Thymus (tissue), 11 donors: ENCODE measurements around the gene AFF3. TPM values are rescaled to one million over a fixed set of nuclear protein-coding genes. Genes with fewer than 3 reads are reported as not detected.

ENCODE experiments used
- DNase-seq, 9 donors: peaks; one replicate each; pipeline ENCODE4 v3.0.0-alpha.2; 2013; ENCODE audit warnings: low spot score in 9 of 9, low read depth in 6 of 9, missing footprints in 1 of 9
- H3K27ac ChIP-seq, 2 donors: one replicate each; pipeline ENCODE4 v1.5.1; 2013; ENCODE audit warnings: control low read depth in 1 of 2, low read depth in 1 of 2, low read length in 1 of 2, mild to moderate bottlenecking in 1 of 2, moderate library complexity in 1 of 2
- H3K27me3 ChIP-seq, 2 donors: one replicate each; pipeline ENCODE4 v1.5.1; 2013; ENCODE audit warnings: low read length in 1 of 2; ENCODE audit not compliant: control insufficient read depth in 2 of 2, insufficient read depth in 1 of 2
- H3K36me3 ChIP-seq, 2 donors: one replicate each; pipeline ENCODE4 v1.5.1; 2013; ENCODE audit warnings: low read length in 1 of 2, mild to moderate bottlenecking in 1 of 2, moderate library complexity in 1 of 2; ENCODE audit not compliant: control insufficient read depth in 2 of 2, insufficient read depth in 2 of 2
- H3K4me1 ChIP-seq, 2 donors: one replicate each; pipeline ENCODE4 v1.5.1; 2013; ENCODE audit warnings: low read length in 2 of 2; ENCODE audit not compliant: control insufficient read depth in 2 of 2, insufficient read depth in 2 of 2
- H3K4me3 ChIP-seq, 2 donors: one replicate each; pipeline ENCODE4 v1.5.1; 2013; ENCODE audit warnings: low read length in 2 of 2, control low read depth in 1 of 2, mild to moderate bottlenecking in 1 of 2
- H3K9me3 ChIP-seq, 2 donors: one replicate each; pipeline ENCODE4 v1.5.1; 2013; ENCODE audit warnings: low read length in 1 of 2, mild to moderate bottlenecking in 1 of 2; ENCODE audit not compliant: control insufficient read depth in 2 of 2, insufficient read depth in 1 of 2
- WGBS: extraction: QIAGEN DNeasy Blood & Tissue Kit; methylation state at CpG from one replicate; pipeline ENCODE4 v1.1.7; 2013; 5-methylcytosine and 5-hydroxymethylcytosine counted together
- polyA plus RNA-seq: library from polyadenylated mRNA; stranded (reverse); fragments of 200-250 nt; gene quantifications from one replicate; pipeline ENCODE4 v1.2.3, GENCODE V29; 2013
- total RNA-seq: library from RNA; stranded (reverse); fragments of 120-200 nt; gene quantifications from one replicate; pipeline ENCODE4 v1.2.4, GENCODE V29; 2013
- donor health status: healthy.

AFF3 gene
- total and polyA plus RNA-seq, 2 donors = 5.3 to 9.7 TPM

DNA sequence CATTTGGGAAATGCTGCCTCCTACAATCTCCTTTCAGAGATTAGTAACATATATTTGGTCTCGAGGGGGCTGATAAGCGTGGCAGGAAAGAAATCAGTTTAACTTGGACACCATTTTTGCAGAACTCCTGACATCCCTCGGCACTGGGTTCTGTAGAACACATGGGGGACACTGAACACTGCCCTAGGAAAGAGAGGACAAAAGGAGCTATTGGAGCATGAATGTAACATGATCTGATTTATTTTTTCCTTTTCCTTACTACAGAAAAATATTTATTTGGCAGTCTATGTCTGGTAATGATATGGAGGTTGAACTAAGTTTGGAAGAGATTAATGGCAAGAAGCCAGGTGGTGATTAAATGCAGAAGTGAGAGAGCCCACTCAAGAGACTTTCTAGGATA, 153.8 kb downstream of the AFF3 start:
- Histone ChIP-seq H3K27me3 (no peaks in the 10 kb centered on the region), H3K4me1 (no peaks in the 10 kb centered on the region), H3K27ac (no peak overlapping the region), H3K36me3 (peaks cover 0 to 7% of the 10 kb centered on the region in 2 donors), H3K9me3 (no peaks in the 10 kb centered on the region), H3K4me3 (no peak overlapping the region)
- 97% methylated on average over 3 of the region's 3 CpGs for WGBS
- no peak for DNase-seq

DNA sequence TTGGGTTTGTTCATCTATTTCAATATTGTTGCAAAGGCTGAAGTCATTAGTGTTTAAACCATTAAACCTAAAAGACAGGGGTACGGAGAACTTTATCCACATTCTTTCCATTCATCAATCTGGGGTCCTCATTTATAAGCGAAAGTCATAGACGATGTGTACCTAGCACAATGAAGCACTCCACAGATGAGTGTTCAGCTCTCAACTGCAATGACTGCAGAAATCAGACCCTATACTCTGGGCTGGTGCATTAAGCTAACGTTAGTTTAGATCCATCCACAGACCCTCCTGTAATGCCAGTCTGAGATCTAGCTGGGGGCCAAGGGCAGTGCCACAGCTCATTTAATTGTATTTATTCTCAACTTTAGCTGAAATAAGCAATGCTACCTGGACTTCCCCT, 155.2 kb downstream of the AFF3 start:
- no peaks in the 10 kb centered on the region for H3K9me3 ChIP-seq
- WGBS = 98% methylated on average over 4 of the region's 4 CpGs
- no peak overlapping the region for H3K4me3 ChIP-seq
- no peaks in the 10 kb centered on the region for H3K4me1 ChIP-seq
- H3K36me3 ChIP-seq = peaks cover 0 to 7% of the 10 kb centered on the region in 2 donors
- no peak for DNase-seq
- no peaks in the 10 kb centered on the region for H3K27me3 ChIP-seq
- H3K27ac ChIP-seq = no peak overlapping the region

DNA sequence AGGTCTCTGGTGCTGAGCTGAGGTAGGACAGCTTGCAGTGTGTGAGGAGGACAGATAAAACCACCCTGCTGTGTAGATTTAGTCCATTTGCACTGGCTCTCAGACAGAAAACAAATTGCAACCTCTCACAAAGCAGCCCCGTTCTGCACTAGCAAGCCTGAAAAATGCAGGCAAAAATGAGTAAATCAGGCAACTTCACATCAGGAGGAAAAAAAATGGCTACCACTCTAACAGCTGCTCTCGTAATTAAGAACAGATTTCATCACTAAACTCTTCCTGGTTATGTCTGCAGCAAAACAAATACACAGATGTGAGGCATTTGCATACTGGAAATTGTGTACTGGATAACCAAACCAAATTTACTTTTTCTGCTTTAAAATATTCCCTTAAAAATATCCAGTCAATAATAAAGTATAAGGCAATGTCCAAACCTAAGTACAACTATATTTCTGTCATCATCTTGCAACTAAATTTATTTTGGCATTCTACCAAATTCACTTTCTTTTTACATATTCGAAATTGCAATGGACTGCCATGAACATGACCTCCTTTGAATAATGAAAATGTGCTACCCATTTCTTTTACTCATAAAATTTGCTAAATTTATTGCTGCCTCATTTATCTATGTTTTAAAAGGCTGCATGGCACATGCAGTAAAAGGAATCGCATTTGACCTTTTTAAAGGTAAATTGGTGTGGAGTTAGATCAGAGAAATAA, 157.4 kb downstream of the AFF3 start:
- Histone ChIP-seq H3K4me3 (no peak overlapping the region), H3K36me3 (no peaks in the 10 kb centered on the region), H3K9me3 (no peaks in the 10 kb centered on the region), H3K4me1 (no peaks in the 10 kb centered on the region), H3K27ac (no peak overlapping the region), H3K27me3 (no peaks in the 10 kb centered on the region)
- no peak for DNase-seq
- 94% methylated on average over 4 of the region's 4 CpGs for WGBS

DNA sequence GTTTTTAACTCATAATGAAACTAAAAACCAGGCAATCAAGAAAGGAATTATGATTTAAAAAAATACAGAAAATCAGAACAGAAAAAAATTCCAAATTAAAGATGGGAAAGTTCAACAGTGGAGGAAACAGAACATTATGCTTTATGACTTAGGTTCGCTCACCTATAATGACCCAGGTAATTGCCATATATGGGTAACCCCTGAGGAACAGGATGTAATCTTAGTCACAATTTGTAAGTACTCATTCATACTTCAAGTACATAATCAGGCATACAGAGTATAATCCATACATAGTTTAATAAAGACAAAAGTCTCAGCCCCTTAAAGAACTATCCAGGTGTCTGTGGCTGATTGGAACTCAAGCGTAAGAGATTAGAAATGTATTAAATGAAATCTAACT, 159.6 kb downstream of the AFF3 start:
- WGBS = over 99% methylated on average over 2 of the region's 2 CpGs
- Histone ChIP-seq H3K4me1 (no peaks in the 10 kb centered on the region), H3K36me3 (no peaks in the 10 kb centered on the region)

DNA sequence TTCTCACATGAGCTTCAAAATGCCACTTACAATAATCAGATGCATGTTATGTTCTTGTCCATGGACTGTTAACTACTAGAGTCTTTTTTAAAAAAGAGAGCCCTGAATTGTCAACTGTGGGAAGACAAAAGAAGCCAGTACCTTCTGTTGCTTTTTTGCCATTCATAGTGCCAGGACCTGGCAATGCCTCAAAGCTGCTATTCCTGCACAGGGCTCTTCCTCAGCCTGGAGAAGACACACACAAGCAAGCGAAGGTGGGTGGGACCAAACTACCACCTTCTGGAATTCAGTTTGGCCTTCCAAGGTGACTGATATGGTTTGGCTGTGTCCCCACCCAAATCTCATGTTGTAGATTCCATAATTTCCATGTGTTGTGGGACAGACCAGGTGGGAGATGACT, 160.6 kb downstream of the AFF3 start:
- Histone ChIP-seq H3K4me3 (no peak overlapping the region), H3K9me3 (no peaks in the 10 kb centered on the region), H3K4me1 (no peaks in the 10 kb centered on the region), H3K36me3 (no peaks in the 10 kb centered on the region), H3K27ac (no peak overlapping the region), H3K27me3 (no peaks in the 10 kb centered on the region)
- WGBS = 97% methylated on average over 1 of the region's 1 CpG
- no peak for DNase-seq

More for the DNA sequence above, 159.6 kb downstream of the AFF3 start:
- no peak for DNase-seq
- no peak overlapping the region for H3K4me3 ChIP-seq
- no peaks in the 10 kb centered on the region for H3K27me3 ChIP-seq
- no peak overlapping the region for H3K27ac ChIP-seq
- no peaks in the 10 kb centered on the region for H3K9me3 ChIP-seq

DNA sequence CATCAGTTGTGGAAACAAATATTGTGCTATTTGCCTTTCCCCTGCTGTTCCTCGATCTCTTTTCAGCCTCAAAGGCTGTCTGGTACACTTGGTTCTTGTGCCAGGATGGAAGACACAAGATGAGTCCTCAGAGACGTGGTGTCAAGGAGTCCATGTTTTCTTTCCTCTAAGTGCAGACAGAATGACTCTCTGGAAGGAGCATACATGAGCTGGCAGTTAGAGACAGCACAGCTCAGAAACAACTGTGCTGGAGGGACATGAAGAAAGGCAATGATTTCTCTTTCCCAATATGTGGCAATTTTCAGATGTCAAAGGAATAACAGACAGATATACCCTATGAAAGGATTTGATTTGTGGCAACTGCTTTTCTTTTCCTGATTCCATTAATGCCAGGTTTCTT, 162.2 kb downstream of the AFF3 start:
- Histone ChIP-seq H3K36me3 (no peaks in the 10 kb centered on the region), H3K4me1 (no peaks in the 10 kb centered on the region), H3K27ac (no peak overlapping the region), H3K4me3 (no peak overlapping the region), H3K9me3 (no peaks in the 10 kb centered on the region), H3K27me3 (no peaks in the 10 kb centered on the region)
- 95% methylated on average over 2 of the region's 2 CpGs for WGBS
- no peak for DNase-seq

DNA sequence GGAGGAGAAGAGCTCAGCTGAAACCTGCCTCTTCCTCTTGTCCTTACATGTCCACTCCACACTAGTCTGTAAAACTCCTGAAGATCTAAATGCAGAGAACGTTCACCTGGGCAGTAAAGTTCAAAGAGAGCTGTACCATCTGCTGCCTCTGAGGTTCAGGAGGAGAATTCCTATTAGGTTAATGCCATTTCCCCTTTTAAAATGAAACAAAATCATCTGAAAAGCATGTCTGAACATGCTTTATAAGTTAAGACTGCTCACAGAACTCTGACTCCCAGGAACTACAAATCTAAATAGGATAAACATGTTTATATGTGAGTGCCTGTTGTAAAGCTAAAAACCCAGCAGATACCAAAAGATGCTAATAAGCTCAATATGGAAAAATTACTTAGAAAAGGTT, 164.4 kb downstream of the AFF3 start:
- Histone ChIP-seq H3K36me3 (no peaks in the 10 kb centered on the region), H3K4me1 (no peaks in the 10 kb centered on the region)
- WGBS = 80% methylated on average over 1 of the region's 1 CpG

DNA sequence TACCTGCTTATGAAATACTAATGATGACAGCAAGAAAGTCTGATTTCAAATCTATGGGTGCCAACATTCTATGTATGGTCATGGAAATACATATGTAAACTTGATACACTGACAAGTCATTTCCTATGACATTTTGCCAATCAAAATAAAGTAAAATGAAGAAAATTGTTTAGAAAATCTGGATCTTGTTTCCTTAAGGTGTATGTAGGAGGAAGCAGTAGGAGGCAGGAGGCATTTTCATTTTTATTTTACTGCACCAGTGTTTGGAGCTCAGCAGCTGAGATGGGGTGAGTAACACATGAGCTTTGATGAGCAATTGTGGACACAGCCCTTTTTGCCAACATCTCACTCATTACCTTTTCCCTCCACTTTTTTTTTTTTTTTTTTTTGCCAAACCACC, 167.0 kb downstream of the AFF3 start:
- no peaks in the 10 kb centered on the region for H3K9me3 ChIP-seq
- H3K4me3 ChIP-seq = no peak overlapping the region

More for the DNA sequence above, 164.4 kb downstream of the AFF3 start:
- no peak overlapping the region for H3K4me3 ChIP-seq
- no peak overlapping the region for H3K27ac ChIP-seq
- no peaks in the 10 kb centered on the region for H3K9me3 ChIP-seq
- H3K27me3 ChIP-seq = no peaks in the 10 kb centered on the region
- no peak for DNase-seq

DNA sequence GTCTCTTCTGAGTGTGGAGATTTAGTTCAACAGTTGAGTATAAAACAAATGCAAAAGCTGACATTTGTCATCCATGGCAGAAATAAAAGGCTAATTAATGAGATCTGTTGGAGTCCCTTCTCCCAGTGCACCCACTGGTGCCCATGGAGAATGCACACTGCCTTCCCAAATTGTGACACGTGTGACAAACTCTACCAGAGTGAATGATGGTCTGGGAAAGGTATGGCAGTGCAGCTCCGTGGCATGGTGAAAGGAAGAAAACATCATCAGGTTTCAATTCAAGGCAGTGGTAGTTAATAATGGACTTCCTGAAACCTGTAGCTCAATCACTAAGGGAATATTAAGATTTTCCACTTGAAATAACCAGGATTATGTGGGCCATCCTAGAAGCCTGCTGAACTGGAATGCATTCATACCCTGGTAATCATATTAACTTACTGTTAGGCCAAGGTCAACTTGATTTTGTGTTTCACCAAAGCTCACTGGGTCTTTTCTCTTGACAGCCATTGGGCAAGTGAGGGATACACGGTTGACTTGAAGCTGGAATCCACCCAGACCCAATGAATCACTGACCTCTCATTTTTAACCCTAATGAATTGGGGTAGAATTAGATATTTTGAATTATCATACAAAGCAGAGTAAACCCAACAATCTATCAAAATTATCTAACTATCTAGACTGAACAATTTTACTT, 167.6 kb downstream of the AFF3 start:
- Histone ChIP-seq H3K4me1 (no peaks in the 10 kb centered on the region), H3K36me3 (no peaks in the 10 kb centered on the region), H3K27ac (no peak overlapping the region), H3K27me3 (no peaks in the 10 kb centered on the region), H3K9me3 (no peaks in the 10 kb centered on the region), H3K4me3 (no peak overlapping the region)
- 93% methylated on average over 3 of the region's 3 CpGs for WGBS
- DNase-seq = no peak

More for the DNA sequence above, 167.0 kb downstream of the AFF3 start:
- Histone ChIP-seq H3K4me1 (no peaks in the 10 kb centered on the region), H3K36me3 (no peaks in the 10 kb centered on the region), H3K27ac (no peak overlapping the region), H3K27me3 (no peaks in the 10 kb centered on the region)
- no peak for DNase-seq
